NCI-H510A treated with DMSO at 0.1 percent for 48 hours (cell line): ENCODE results near the gene SETBP1.

Source experiments
- DNase-seq: peaks from one replicate; lab custom pipeline; 2025; lab: John Stamatoyannopoulos, UW

The SETBP1 gene

GRCh38 chr18:44937960-44938719 lies 257.5 kb downstream of the SETBP1 start:
- DNase-seq, result peak; percentile 66

- DNase-seq, result no peak
These were observed 258.3 kb downstream of the SETBP1 start for GRCh38 chr18:44938720-44939665.

DNA sequence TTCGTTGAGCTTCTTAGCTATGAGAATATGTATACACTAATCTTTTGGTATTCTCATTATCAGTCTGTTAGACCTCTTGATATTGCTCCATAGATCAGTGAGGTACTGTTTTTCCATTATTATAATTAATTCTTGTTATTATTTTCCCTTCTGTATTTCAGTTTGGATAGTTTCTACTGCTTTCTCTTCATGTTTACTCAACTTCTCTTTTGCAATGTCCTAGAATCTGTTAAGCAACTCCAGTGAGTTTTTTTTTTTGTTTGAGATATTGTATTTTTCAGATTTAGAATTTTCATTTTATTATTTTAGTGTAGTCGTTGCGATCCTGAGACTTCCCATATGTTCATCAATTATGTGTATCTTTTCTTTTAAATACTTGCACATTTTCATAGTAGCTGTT lies 260.8 kb downstream of the SETBP1 start:
- DNase-seq, result no peak

DNA sequence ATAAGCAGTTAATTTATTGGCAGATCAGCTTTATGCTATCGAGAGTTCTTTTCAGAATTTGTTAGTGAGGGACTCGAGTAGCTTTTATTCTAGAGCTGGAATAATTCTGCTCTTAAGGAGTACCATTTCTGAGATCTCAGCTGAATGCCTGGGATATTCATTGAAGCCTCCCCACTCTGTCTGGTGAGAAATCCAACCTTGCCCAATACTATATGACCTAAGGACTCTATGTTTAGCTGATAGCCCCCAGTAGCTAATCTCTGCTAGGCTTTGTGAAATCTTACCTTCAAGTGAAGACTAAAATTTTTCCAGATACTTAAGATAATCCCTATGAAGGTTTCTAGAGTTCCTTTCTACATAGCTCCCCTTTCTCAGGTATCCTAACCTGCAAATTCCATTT lies 261.4 kb downstream of the SETBP1 start:
- no peak for DNase-seq

GRCh38 chr18:44943311-44943881 lies 262.7 kb downstream of the SETBP1 start:
- no peak for DNase-seq

DNA sequence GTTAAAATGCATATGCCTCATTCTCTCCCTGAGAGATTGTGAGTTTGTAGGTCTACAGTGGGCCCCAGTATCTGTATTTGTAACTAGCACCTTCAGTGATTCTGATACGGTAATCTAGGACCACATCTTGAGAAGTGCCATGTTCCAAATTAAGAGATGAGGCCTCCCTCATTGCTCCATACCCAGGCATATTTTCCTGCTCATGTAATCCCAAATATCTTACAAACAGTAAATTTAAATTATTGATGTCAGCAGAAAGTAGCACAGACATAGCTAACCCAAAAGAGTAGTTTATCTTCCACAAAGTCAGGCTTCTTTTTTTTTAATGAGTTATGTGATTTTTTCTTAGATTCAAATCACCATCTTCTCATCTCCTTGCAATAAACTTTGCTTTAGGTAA lies 263.8 kb downstream of the SETBP1 start:
- DNase-seq, result no peak

GRCh38 chr18:44945888-44946401 lies 265.3 kb downstream of the SETBP1 start:
- no peak for DNase-seq

DNA sequence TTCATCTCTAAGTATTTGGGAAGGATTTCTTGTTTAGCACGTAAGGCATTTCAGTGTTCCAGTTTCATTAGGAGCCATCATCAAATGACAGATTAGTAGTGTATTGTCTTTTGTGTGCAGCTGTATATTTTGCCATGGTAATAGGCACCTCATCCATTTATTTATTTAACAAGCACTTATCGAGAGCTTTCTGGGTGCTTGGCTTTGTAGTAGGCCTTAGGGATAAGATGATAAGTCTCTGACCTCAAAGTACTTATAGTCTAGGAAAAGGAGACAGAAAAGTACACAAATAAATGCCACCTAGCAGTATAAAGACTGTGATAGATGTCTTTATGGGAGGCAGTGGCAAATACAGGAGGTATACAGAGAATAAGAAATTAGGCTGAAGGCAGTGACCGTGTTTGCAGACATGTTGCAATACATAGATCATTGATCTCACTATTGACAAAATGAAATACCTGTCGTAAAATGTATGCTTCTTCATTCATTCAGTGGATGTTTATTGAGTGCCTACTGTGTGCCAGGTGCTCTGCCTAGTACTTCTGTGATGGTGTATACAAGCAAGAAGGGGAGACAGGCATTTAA lies 265.9 kb downstream of the SETBP1 start:
- peak; percentile 86 for DNase-seq

DNA sequence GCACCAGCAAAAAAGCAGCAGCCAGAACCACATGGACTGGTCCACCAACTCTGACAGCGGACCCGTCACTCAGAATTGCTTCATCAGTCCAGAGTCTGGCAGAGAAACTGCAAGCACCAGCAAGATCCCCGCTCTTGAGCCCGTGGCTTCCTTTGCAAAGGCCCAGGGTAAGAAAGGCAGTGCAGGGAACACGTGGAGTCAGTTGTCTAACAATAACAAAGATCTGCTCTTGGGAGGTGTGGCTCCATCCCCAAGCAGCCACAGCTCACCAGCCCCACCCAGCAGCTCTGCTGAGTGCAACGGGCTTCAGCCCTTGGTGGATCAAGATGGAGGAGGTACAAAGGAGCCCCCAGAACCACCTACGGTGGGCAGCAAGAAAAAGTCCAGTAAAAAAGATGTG lies 269.3 kb downstream of the SETBP1 start:
- DNase-seq, result no peak

- DNase-seq, result no peak
These were observed 270.1 kb downstream of the SETBP1 start for GRCh38 chr18:44950685-44951195.

- DNase-seq, result no peak
These were observed 271.1 kb downstream of the SETBP1 start for GRCh38 chr18:44951748-44952147.

DNA sequence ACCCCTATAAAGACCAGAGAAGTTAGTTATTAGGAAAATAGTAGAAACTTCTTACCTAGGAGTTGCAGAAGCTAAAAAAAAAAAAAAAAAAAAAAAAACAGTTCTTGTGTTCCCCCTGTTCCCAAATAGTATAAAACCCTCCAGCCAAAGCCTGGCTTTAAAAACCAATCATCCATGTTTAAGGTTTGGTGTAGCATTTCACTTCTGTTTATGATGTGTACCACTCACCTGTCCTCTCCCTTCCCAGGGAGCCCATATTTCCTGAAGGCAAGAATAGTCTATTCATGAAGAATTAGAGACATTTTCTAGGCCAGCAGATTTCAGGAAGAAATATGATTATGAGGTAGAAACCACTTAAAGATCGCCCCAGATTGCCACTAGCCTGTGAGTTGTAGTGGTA lies 273.6 kb downstream of the SETBP1 start:
- DNase-seq, result no peak

- DNase-seq, result no peak
These were observed 275.1 kb downstream of the SETBP1 start for GRCh38 chr18:44955825-44956224.

GRCh38 chr18:44957025-44957424 lies 276.3 kb downstream of the SETBP1 start:
- no peak for DNase-seq

GRCh38 chr18:44957461-44957860 lies 276.8 kb downstream of the SETBP1 start:
- no peak for DNase-seq

DNA sequence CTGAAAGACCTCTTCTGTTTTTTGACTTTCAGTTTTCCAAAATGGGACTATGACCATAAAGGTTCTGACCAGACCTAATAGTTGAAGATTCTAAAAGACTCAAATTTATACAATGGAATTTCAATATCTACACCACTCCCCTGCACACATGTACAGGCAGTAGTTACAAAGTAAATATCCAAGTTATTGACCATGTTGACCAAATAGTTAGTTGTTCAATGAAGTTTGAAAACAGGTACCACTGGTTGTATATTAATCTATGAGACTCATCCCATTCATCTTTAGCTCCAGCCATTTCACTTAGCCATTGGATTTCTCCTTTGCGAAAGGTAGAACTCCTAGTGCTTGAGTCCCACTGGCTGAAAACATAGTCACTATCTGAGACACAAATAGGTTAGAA lies 277.4 kb downstream of the SETBP1 start:
- DNase-seq, result no peak

DNA sequence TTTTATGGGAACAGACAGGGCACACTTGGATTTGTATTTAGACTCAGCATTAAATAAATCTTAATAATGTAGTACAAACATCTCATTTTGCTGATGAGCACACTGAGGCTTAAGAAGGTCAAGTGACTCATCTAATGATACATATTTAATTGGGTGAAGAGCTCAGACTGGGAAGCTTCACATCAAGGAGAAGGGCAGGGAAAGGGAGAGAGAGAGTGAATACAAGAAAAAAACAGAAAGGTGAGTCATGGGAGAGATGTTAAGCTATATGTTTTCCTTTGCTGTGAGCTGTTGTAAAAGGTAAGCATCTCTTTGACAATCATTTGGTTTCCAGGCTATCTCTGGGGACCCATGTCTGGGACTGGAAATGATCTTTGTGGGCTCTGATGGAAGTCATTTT lies 277.8 kb downstream of the SETBP1 start:
- DNase-seq, result no peak

GRCh38 chr18:44959013-44959412 lies 278.3 kb downstream of the SETBP1 start:
- DNase-seq, result no peak

DNA sequence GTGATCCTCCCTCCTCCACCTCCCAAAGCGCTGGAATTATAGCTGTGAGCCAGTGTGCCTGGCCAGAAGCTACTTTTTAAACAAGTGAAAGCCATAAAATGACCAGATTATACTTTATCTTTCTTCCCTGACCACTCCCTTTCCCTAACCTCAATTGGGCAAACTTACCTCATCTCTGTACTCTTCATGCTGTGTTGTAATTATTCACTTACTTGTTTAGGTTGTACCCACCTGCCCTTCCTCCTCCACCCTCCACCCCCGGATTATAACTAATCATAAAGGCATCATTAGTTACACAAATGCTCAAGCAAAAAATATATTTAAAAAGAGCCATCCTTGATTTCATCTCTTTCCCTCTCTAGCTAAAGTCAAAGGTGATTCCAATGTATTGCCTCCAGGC lies 279.9 kb downstream of the SETBP1 start:
- DNase-seq, result no peak

- no peak for DNase-seq
These were observed 280.8 kb downstream of the SETBP1 start for GRCh38 chr18:44961288-44961995.

DNA sequence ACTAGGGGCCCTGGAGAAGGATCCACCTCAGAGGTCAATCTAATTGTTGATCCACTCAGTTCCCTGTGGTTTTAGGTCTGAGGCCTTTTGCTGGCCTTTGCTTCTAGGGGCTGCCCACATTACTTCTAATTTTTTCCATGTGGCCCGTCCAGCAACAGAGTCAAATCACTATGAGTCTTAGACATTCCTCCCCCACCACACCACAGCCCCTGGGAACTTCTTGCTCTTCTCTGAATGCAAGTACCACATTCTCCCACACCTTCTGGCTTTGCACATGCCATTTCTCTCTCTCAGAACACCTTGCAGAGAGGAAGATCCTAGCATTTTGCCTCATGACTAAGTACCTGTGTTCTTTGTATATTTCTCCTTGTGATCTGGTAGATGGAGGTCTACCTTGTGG lies 286.9 kb downstream of the SETBP1 start:
- no peak for DNase-seq
